WTC11 (cell line): Measurements from ENCODE around the gene SMPD2. TPM values are rescaled to one million over a fixed set of nuclear protein-coding genes. Genes with fewer than 3 reads are reported as not detected.

Experiments
- ATAC-seq: fragments of 200-7000 bp; cut with Tn5 transposase; 2 replicates; pipeline ENCODE4 v1.10.0; 2021; ENCODE audit warnings: mild to moderate bottlenecking, moderate library complexity
- CTCF ChIA-PET: fragments of 300-600 bp; sonication (Branson Sonifier 250); formaldehyde crosslinking; loops from one replicate; lab custom pipeline; 2021; ENCODE audit warnings: antibody characterized with exemption; lab: Charles Lee
- POLR2A ChIA-PET: fragments of 350-600 bp; sonication (Branson Sonifier 250); formaldehyde crosslinking; loops from one replicate; lab custom pipeline; 2021; ENCODE audit warnings: antibody characterized with exemption; lab: Charles Lee
- DNase-seq: peaks from one replicate; pipeline ENCODE4 v3.0.0; 2021; ENCODE audit warnings: low spot score
- H3K27ac Mint-ChIP-seq: 2 replicates; pipeline ENCODE4 v1.8.0; 2021; ENCODE audit warnings: mixed read lengths
- H3K27me3 Mint-ChIP-seq: 2 replicates; pipeline ENCODE4 v1.8.0; 2021; ENCODE audit warnings: low read depth, mild to moderate bottlenecking, moderate library complexity, mixed read lengths
- H3K36me3 Mint-ChIP-seq: 2 replicates; pipeline ENCODE4 v1.8.0; 2021; ENCODE audit warnings: mixed read lengths
- H3K4me1 Mint-ChIP-seq: 2 replicates; pipeline ENCODE4 v1.8.0; 2022; ENCODE audit warnings: mixed read lengths
- H3K4me3 Mint-ChIP-seq: 2 replicates; pipeline ENCODE4 v1.8.0; 2021; ENCODE audit warnings: mild to moderate bottlenecking, moderate library complexity, mixed read lengths
- H3K9me3 Mint-ChIP-seq: 2 replicates; pipeline ENCODE4 v1.8.0; 2021; ENCODE audit warnings: mixed read lengths
- ATF1 ChIP-seq: sonication (generic); formaldehyde crosslinking; IDR thresholded peaks from 2 replicates; pipeline ENCODE4 v1.8.1; 2023; ENCODE audit warnings: mild to moderate bottlenecking, moderate library complexity, missing genetic modification reagents
- EMX1 ChIP-seq: fragments of 250-450 bp; sonication (Bioruptor Pico); IDR thresholded peaks from 2 replicates; pipeline ENCODE4 v1.8.0; 2021; ENCODE audit warnings: mild to moderate bottlenecking
- ESRRA ChIP-seq: sonication (generic); formaldehyde crosslinking; IDR thresholded peaks from 2 replicates; pipeline ENCODE4 v1.8.1; 2022; ENCODE audit warnings: mild to moderate bottlenecking, missing genetic modification reagents, borderline replicate concordance
- ETV6 ChIP-seq: sonication (generic); formaldehyde crosslinking; IDR thresholded peaks from 2 replicates; pipeline ENCODE4 v1.8.1; 2022; ENCODE audit warnings: mild to moderate bottlenecking, missing genetic modification reagents
- FOXJ3 ChIP-seq: sonication (generic); formaldehyde crosslinking; IDR thresholded peaks from 2 replicates; pipeline ENCODE4 v1.9.0; 2021; ENCODE audit warnings: missing genetic modification reagents, mild to moderate bottlenecking, borderline replicate concordance
- HMGA2 ChIP-seq: fragments of 250-450 bp; sonication (Bioruptor Pico); IDR thresholded peaks from 2 replicates; pipeline ENCODE4 v1.4.0; 2021; ENCODE audit warnings: mild to moderate bottlenecking, moderate library complexity
- JUN ChIP-seq: sonication (generic); formaldehyde crosslinking; IDR thresholded peaks from 2 replicates; pipeline ENCODE4 v1.8.0; 2023; ENCODE audit warnings: mild to moderate bottlenecking, missing genetic modification reagents
- MLX ChIP-seq: sonication (generic); formaldehyde crosslinking; IDR thresholded peaks from 2 replicates; pipeline ENCODE4 v1.8.1; 2023; ENCODE audit warnings: mild to moderate bottlenecking, missing genetic modification reagents, moderate library complexity
- PRDM15 ChIP-seq: sonication (generic); formaldehyde crosslinking; IDR thresholded peaks from 2 replicates; pipeline ENCODE4 v1.8.0; 2022; ENCODE audit warnings: missing genetic modification reagents
- PREB ChIP-seq: sonication (generic); formaldehyde crosslinking; IDR thresholded peaks from 2 replicates; pipeline ENCODE4 v1.8.1; 2022; ENCODE audit warnings: mild to moderate bottlenecking, missing genetic modification reagents, moderate library complexity, borderline replicate concordance
- PRRX2 ChIP-seq: fragments of 250-450 bp; sonication (Bioruptor Pico); IDR thresholded peaks from 2 replicates; pipeline ENCODE4 v1.8.0; 2021; ENCODE audit warnings: mild to moderate bottlenecking
- ZNF121 ChIP-seq: sonication (generic); formaldehyde crosslinking; IDR thresholded peaks from 2 replicates; pipeline ENCODE4 v1.8.0; 2023; ENCODE audit warnings: missing genetic modification reagents
- ZNF317 ChIP-seq: sonication (generic); formaldehyde crosslinking; IDR thresholded peaks from 2 replicates; pipeline ENCODE4 v1.8.1; 2023; ENCODE audit warnings: low read depth, mild to moderate bottlenecking, moderate library complexity, missing genetic modification reagents, borderline replicate concordance
- ZNF425 ChIP-seq: fragments of 250-450 bp; sonication (Bioruptor Pico); conservative IDR thresholded peaks from 2 replicates; pipeline ENCODE4 v1.9.0; 2021; ENCODE audit warnings: mild to moderate bottlenecking
- ZNF671 ChIP-seq: fragments of 250-450 bp; sonication (Bioruptor Pico); IDR thresholded peaks from 2 replicates; pipeline ENCODE4 v1.8.0; 2021; ENCODE audit warnings: mild to moderate bottlenecking
- total RNA-seq: library from RNA; stranded (reverse); gene quantifications from 3 replicates; pipeline ENCODE4 v1.2.3, GENCODE V29; 2021

Gene SMPD2
- total RNA-seq, 1 experiment from 2014 or later, result 13.1 TPM

GRCh38 chr6:109469591-109470189, 29.2 kb downstream of the SMPD2 start (continued):
- no peak for TF ChIP-seq PREB (CRISPR knock-in tag)
- no peak for TF ChIP-seq PRDM15 (CRISPR knock-in tag)
- TF ChIP-seq ZNF671 (CRISPR knock-in tag), result no peak
- TF ChIP-seq JUN (CRISPR knock-in tag), result no peak
- no peak for TF ChIP-seq ZNF317 (CRISPR knock-in tag)
- no peak for TF ChIP-seq EMX1 (CRISPR knock-in tag)

GRCh38 chr6:109471105-109471810, 30.7 kb downstream of the SMPD2 start:
- Mint-ChIP-seq H3K4me3 (no peak overlapping the region), H3K4me1 (peaks cover 7% of the 10 kb centered on the region), H3K36me3 (peaks cover 93% of the 10 kb centered on the region), H3K9me3 (no peaks in the 10 kb centered on the region), H3K27me3 (no peaks in the 10 kb centered on the region)
- CTCF ChIA-PET, result no interaction called here
- POLR2A ChIA-PET, result no interaction called here
- DNase-seq (no peak), ATAC-seq (no peak)
- no peak for TF ChIP-seq EMX1 (CRISPR knock-in tag)
- TF ChIP-seq, all 79 proteins: peak for 0
- no peak overlapping the region for H3K27ac Mint-ChIP-seq

- ATAC-seq, result no peak
- TF ChIP-seq ESRRA (CRISPR knock-in tag) (no peak), ZNF121 (CRISPR knock-in tag) (no peak), MLX (CRISPR knock-in tag) (no peak), ETV6 (no peak), HMGA2 (CRISPR knock-in tag) (no peak), ATF1 (no peak), PRRX2 (CRISPR knock-in tag) (no peak), FOXJ3 (CRISPR knock-in tag) (no peak), ZNF425 (CRISPR knock-in tag) (no peak)
- TF ChIP-seq, all 79 proteins: peak for 0
- H3K36me3 Mint-ChIP-seq, result peaks cover 89% of the 10 kb centered on the region
- DNase-seq, result no peak
- POLR2A ChIA-PET, result no interaction called here
- peaks cover 7% of the 10 kb centered on the region for H3K4me1 Mint-ChIP-seq
- H3K27me3 Mint-ChIP-seq, result no peaks in the 10 kb centered on the region
- 0 out of 2 replicates have a peak overlapping the region, but pooled peaks have one; percentile 7 for H3K27ac Mint-ChIP-seq
- no peaks in the 10 kb centered on the region for H3K9me3 Mint-ChIP-seq
- no peak overlapping the region for H3K4me3 Mint-ChIP-seq
- CTCF ChIA-PET, result no interaction called here
These were observed 31.8 kb downstream of the SMPD2 start for GRCh38 chr6:109472132-109472995.
